WTC11 (cell line): ENCODE data around the gene STARD13. TPM values are rescaled to one million over a fixed set of nuclear protein-coding genes. Genes with fewer than 3 reads are reported as not detected.

Experiments used
- ATAC-seq: fragments of 200-7000 bp; cut with Tn5 transposase; 2 replicates; pipeline ENCODE4 v1.10.0; 2021; ENCODE audit warnings: mild to moderate bottlenecking, moderate library complexity
- CTCF ChIA-PET: fragments of 300-600 bp; sonication (Branson Sonifier 250); formaldehyde crosslinking; loops from one replicate; lab custom pipeline; 2021; ENCODE audit warnings: antibody characterized with exemption; lab: Charles Lee
- POLR2A ChIA-PET: fragments of 350-600 bp; sonication (Branson Sonifier 250); formaldehyde crosslinking; loops from one replicate; lab custom pipeline; 2021; ENCODE audit warnings: antibody characterized with exemption; lab: Charles Lee
- DNase-seq: peaks from one replicate; pipeline ENCODE4 v3.0.0; 2021; ENCODE audit warnings: low spot score
- H3K27ac Mint-ChIP-seq: 2 replicates; pipeline ENCODE4 v1.8.0; 2021; ENCODE audit warnings: mixed read lengths
- H3K27me3 Mint-ChIP-seq: 2 replicates; pipeline ENCODE4 v1.8.0; 2021; ENCODE audit warnings: low read depth, mild to moderate bottlenecking, moderate library complexity, mixed read lengths
- H3K36me3 Mint-ChIP-seq: 2 replicates; pipeline ENCODE4 v1.8.0; 2021; ENCODE audit warnings: mixed read lengths
- H3K4me1 Mint-ChIP-seq: 2 replicates; pipeline ENCODE4 v1.8.0; 2022; ENCODE audit warnings: mixed read lengths
- H3K4me3 Mint-ChIP-seq: 2 replicates; pipeline ENCODE4 v1.8.0; 2021; ENCODE audit warnings: mild to moderate bottlenecking, moderate library complexity, mixed read lengths
- H3K9me3 Mint-ChIP-seq: 2 replicates; pipeline ENCODE4 v1.8.0; 2021; ENCODE audit warnings: mixed read lengths
- CREM ChIP-seq: sonication (generic); formaldehyde crosslinking; IDR thresholded peaks from 2 replicates; pipeline ENCODE4 v1.8.1; 2022; ENCODE audit warnings: mild to moderate bottlenecking, missing genetic modification reagents, moderate library complexity
- ELF4 ChIP-seq: sonication (generic); formaldehyde crosslinking; IDR thresholded peaks from 2 replicates; pipeline ENCODE4 v1.8.1; 2022; ENCODE audit warnings: low read depth, mild to moderate bottlenecking, moderate library complexity, missing genetic modification reagents
- HMGA2 ChIP-seq: fragments of 250-450 bp; sonication (Bioruptor Pico); IDR thresholded peaks from 2 replicates; pipeline ENCODE4 v1.4.0; 2021; ENCODE audit warnings: mild to moderate bottlenecking, moderate library complexity
- IRF2 ChIP-seq: sonication (generic); formaldehyde crosslinking; IDR thresholded peaks from 2 replicates; pipeline ENCODE4 v1.8.0; 2022; ENCODE audit warnings: low read depth, missing genetic modification reagents, borderline replicate concordance
- JAZF1 ChIP-seq: fragments of 250-450 bp; sonication (Bioruptor Pico); IDR thresholded peaks from 2 replicates; pipeline ENCODE4 v1.9.0; 2021; ENCODE audit warnings: moderate library complexity, mild to moderate bottlenecking, inconsistent platforms
- KAT7 ChIP-seq: sonication (generic); formaldehyde crosslinking; IDR thresholded peaks from 2 replicates; pipeline ENCODE4 v1.8.1; 2023; ENCODE audit warnings: missing genetic modification reagents, mild to moderate bottlenecking, borderline replicate concordance
- MXD4 ChIP-seq: fragments of 250-450 bp; sonication (Bioruptor Pico); IDR thresholded peaks from 2 replicates; pipeline ENCODE4 v1.8.0; 2021; ENCODE audit warnings: mild to moderate bottlenecking, moderate library complexity, borderline replicate concordance
- NR1H2 ChIP-seq: sonication (generic); formaldehyde crosslinking; IDR thresholded peaks from 2 replicates; pipeline ENCODE4 v1.9.0; 2021; ENCODE audit warnings: mild to moderate bottlenecking, moderate library complexity, missing genetic modification reagents
- NR3C1 ChIP-seq: sonication (generic); formaldehyde crosslinking; conservative IDR thresholded peaks from 2 replicates; pipeline ENCODE4 v1.8.1; 2023; ENCODE audit warnings: low read depth, mild to moderate bottlenecking, missing genetic modification reagents
- SMAD4 ChIP-seq: sonication (generic); formaldehyde crosslinking; IDR thresholded peaks from 2 replicates; pipeline ENCODE4 v1.8.0; 2022; ENCODE audit warnings: mild to moderate bottlenecking, missing genetic modification reagents
- ZNF317 ChIP-seq: sonication (generic); formaldehyde crosslinking; IDR thresholded peaks from 2 replicates; pipeline ENCODE4 v1.8.1; 2023; ENCODE audit warnings: low read depth, mild to moderate bottlenecking, moderate library complexity, missing genetic modification reagents, borderline replicate concordance
- total RNA-seq: library from RNA; stranded (reverse); gene quantifications from 3 replicates; pipeline ENCODE4 v1.2.3, GENCODE V29; 2021
- TF ChIP-seq, protein P1 (sequence below): sonication (generic); formaldehyde crosslinking; IDR thresholded peaks from 2 replicates; pipeline ENCODE4 v1.8.1; 2022; ENCODE audit warnings: low read depth, missing genetic modification reagents, borderline replicate concordance
- TF ChIP-seq, protein P2 (sequence below): sonication (generic); formaldehyde crosslinking; IDR thresholded peaks from 2 replicates; pipeline ENCODE4 v1.8.0; 2022; ENCODE audit warnings: missing genetic modification reagents
- TF ChIP-seq, protein P3 (sequence below): fragments of 250-450 bp; sonication (Bioruptor Pico); IDR thresholded peaks from 2 replicates; pipeline ENCODE4 v1.9.0; 2021; ENCODE audit warnings: mild to moderate bottlenecking, borderline replicate concordance
- TF ChIP-seq, protein P4 (sequence below): fragments of 250-450 bp; sonication (Bioruptor Pico); IDR thresholded peaks from 2 replicates; pipeline ENCODE4 v1.8.0; 2021; ENCODE audit warnings: mild to moderate bottlenecking
- TF ChIP-seq, protein P5 (sequence below): sonication (generic); formaldehyde crosslinking; IDR thresholded peaks from 2 replicates; pipeline ENCODE4 v1.8.0; 2023; ENCODE audit warnings: missing genetic modification reagents
- TF ChIP-seq, protein P6 (sequence below): sonication (generic); formaldehyde crosslinking; IDR thresholded peaks from 2 replicates; pipeline ENCODE4 v1.8.0; 2023; ENCODE audit warnings: missing genetic modification reagents, mild to moderate bottlenecking, borderline replicate concordance
- TF ChIP-seq, protein P7 (sequence below): sonication (generic); formaldehyde crosslinking; IDR thresholded peaks from 2 replicates; pipeline ENCODE4 v1.8.1; 2023; ENCODE audit warnings: mild to moderate bottlenecking, missing genetic modification reagents, moderate library complexity

Gene STARD13
- total RNA-seq, 1 experiment from 2014 or later = 4.4 TPM

DNA sequence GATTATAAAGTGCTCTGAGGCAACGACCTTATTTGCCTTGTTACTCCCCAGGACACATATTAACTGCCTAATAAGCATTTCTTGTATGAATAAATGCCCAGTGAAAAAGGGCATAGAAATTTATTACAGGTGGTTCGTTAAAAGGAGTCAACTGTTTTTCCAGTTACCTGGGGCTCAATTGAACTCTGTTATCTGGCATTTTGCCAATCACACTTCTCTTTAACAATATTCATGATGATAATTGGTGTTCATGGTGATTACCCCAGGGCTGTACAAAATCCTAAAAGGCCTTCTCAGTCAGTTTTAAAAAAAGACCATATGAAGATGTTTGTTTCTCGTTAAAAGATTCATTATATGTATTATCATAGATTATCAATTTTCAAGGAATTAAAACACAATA is 212.2 kb downstream of the STARD13 start (continued):
- TF ChIP-seq, protein P1, sequence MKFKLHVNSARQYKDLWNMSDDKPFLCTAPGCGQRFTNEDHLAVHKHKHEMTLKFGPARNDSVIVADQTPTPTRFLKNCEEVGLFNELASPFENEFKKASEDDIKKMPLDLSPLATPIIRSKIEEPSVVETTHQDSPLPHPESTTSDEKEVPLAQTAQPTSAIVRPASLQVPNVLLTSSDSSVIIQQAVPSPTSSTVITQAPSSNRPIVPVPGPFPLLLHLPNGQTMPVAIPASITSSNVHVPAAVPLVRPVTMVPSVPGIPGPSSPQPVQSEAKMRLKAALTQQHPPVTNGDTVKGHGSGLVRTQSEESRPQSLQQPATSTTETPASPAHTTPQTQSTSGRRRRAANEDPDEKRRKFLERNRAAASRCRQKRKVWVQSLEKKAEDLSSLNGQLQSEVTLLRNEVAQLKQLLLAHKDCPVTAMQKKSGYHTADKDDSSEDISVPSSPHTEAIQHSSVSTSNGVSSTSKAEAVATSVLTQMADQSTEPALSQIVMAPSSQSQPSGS (CRISPR knock-in tag) = no peak

DNA sequence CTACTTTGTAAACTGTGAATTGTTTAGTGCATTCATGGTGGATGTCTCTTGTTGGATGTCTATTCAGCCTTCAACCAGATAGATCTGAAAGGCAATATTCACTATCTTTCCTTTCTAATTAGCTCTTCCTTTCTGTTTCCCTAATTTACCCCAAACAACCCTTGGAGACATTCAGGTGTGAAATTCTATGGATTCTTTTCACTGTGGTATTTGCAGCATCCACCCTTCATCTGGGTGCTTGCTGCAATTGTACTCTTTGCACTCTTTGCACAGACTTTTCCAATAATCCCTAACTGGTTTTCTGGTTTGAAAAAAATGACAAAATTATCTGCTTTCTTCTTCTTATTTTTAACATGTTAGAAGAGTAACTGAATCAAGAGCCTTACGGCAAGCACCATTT is 212.8 kb downstream of the STARD13 start:
- no peaks in the 10 kb centered on the region for H3K27me3 Mint-ChIP-seq
- H3K4me3 Mint-ChIP-seq = no peak overlapping the region
- ATAC-seq = no peak
- no peaks in the 10 kb centered on the region; the same call in 1 of the 2 replicates for H3K9me3 Mint-ChIP-seq
- CTCF ChIA-PET = no interaction called here
- H3K4me1 Mint-ChIP-seq = peaks cover 16% of the 10 kb centered on the region
- H3K27ac Mint-ChIP-seq = no peak overlapping the region
- H3K36me3 Mint-ChIP-seq = no peaks in the 10 kb centered on the region
- POLR2A ChIA-PET = no interaction called here
- no peak for DNase-seq
- TF ChIP-seq, protein P2, sequence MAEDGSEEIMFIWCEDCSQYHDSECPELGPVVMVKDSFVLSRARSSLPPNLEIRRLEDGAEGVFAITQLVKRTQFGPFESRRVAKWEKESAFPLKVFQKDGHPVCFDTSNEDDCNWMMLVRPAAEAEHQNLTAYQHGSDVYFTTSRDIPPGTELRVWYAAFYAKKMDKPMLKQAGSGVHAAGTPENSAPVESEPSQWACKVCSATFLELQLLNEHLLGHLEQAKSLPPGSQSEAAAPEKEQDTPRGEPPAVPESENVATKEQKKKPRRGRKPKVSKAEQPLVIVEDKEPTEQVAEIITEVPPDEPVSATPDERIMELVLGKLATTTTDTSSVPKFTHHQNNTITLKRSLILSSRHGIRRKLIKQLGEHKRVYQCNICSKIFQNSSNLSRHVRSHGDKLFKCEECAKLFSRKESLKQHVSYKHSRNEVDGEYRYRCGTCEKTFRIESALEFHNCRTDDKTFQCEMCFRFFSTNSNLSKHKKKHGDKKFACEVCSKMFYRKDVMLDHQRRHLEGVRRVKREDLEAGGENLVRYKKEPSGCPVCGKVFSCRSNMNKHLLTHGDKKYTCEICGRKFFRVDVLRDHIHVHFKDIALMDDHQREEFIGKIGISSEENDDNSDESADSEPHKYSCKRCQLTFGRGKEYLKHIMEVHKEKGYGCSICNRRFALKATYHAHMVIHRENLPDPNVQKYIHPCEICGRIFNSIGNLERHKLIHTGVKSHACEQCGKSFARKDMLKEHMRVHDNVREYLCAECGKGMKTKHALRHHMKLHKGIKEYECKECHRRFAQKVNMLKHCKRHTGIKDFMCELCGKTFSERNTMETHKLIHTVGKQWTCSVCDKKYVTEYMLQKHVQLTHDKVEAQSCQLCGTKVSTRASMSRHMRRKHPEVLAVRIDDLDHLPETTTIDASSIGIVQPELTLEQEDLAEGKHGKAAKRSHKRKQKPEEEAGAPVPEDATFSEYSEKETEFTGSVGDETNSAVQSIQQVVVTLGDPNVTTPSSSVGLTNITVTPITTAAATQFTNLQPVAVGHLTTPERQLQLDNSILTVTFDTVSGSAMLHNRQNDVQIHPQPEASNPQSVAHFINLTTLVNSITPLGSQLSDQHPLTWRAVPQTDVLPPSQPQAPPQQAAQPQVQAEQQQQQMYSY (CRISPR knock-in tag) = no peak
- TF ChIP-seq ZNF317 (CRISPR knock-in tag) = no peak
- no peak for TF ChIP-seq NR3C1
- TF ChIP-seq JAZF1 (CRISPR knock-in tag) = no peak
- TF ChIP-seq, protein P3, sequence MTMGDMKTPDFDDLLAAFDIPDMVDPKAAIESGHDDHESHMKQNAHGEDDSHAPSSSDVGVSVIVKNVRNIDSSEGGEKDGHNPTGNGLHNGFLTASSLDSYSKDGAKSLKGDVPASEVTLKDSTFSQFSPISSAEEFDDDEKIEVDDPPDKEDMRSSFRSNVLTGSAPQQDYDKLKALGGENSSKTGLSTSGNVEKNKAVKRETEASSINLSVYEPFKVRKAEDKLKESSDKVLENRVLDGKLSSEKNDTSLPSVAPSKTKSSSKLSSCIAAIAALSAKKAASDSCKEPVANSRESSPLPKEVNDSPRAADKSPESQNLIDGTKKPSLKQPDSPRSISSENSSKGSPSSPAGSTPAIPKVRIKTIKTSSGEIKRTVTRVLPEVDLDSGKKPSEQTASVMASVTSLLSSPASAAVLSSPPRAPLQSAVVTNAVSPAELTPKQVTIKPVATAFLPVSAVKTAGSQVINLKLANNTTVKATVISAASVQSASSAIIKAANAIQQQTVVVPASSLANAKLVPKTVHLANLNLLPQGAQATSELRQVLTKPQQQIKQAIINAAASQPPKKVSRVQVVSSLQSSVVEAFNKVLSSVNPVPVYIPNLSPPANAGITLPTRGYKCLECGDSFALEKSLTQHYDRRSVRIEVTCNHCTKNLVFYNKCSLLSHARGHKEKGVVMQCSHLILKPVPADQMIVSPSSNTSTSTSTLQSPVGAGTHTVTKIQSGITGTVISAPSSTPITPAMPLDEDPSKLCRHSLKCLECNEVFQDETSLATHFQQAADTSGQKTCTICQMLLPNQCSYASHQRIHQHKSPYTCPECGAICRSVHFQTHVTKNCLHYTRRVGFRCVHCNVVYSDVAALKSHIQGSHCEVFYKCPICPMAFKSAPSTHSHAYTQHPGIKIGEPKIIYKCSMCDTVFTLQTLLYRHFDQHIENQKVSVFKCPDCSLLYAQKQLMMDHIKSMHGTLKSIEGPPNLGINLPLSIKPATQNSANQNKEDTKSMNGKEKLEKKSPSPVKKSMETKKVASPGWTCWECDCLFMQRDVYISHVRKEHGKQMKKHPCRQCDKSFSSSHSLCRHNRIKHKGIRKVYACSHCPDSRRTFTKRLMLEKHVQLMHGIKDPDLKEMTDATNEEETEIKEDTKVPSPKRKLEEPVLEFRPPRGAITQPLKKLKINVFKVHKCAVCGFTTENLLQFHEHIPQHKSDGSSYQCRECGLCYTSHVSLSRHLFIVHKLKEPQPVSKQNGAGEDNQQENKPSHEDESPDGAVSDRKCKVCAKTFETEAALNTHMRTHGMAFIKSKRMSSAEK (CRISPR knock-in tag) = no peak
- no peak for TF ChIP-seq CREM (CRISPR knock-in tag)
- no peak for TF ChIP-seq IRF2 (CRISPR knock-in tag)
- no peak for TF ChIP-seq MXD4 (CRISPR knock-in tag)
- no peak for TF ChIP-seq HMGA2 (CRISPR knock-in tag)
- TF ChIP-seq SMAD4 (CRISPR knock-in tag) = no peak
- TF ChIP-seq, protein P4, sequence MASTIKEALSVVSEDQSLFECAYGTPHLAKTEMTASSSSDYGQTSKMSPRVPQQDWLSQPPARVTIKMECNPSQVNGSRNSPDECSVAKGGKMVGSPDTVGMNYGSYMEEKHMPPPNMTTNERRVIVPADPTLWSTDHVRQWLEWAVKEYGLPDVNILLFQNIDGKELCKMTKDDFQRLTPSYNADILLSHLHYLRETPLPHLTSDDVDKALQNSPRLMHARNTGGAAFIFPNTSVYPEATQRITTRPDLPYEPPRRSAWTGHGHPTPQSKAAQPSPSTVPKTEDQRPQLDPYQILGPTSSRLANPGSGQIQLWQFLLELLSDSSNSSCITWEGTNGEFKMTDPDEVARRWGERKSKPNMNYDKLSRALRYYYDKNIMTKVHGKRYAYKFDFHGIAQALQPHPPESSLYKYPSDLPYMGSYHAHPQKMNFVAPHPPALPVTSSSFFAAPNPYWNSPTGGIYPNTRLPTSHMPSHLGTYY (CRISPR knock-in tag) = no peak
- no peak for TF ChIP-seq KAT7 (CRISPR knock-in tag)
- TF ChIP-seq, protein P5, sequence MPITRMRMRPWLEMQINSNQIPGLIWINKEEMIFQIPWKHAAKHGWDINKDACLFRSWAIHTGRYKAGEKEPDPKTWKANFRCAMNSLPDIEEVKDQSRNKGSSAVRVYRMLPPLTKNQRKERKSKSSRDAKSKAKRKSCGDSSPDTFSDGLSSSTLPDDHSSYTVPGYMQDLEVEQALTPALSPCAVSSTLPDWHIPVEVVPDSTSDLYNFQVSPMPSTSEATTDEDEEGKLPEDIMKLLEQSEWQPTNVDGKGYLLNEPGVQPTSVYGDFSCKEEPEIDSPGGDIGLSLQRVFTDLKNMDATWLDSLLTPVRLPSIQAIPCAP = no peak
- TF ChIP-seq NR1H2 = no peak
- TF ChIP-seq, protein P6, sequence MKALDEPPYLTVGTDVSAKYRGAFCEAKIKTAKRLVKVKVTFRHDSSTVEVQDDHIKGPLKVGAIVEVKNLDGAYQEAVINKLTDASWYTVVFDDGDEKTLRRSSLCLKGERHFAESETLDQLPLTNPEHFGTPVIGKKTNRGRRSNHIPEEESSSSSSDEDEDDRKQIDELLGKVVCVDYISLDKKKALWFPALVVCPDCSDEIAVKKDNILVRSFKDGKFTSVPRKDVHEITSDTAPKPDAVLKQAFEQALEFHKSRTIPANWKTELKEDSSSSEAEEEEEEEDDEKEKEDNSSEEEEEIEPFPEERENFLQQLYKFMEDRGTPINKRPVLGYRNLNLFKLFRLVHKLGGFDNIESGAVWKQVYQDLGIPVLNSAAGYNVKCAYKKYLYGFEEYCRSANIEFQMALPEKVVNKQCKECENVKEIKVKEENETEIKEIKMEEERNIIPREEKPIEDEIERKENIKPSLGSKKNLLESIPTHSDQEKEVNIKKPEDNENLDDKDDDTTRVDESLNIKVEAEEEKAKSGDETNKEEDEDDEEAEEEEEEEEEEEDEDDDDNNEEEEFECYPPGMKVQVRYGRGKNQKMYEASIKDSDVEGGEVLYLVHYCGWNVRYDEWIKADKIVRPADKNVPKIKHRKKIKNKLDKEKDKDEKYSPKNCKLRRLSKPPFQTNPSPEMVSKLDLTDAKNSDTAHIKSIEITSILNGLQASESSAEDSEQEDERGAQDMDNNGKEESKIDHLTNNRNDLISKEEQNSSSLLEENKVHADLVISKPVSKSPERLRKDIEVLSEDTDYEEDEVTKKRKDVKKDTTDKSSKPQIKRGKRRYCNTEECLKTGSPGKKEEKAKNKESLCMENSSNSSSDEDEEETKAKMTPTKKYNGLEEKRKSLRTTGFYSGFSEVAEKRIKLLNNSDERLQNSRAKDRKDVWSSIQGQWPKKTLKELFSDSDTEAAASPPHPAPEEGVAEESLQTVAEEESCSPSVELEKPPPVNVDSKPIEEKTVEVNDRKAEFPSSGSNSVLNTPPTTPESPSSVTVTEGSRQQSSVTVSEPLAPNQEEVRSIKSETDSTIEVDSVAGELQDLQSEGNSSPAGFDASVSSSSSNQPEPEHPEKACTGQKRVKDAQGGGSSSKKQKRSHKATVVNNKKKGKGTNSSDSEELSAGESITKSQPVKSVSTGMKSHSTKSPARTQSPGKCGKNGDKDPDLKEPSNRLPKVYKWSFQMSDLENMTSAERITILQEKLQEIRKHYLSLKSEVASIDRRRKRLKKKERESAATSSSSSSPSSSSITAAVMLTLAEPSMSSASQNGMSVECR = no peak
- no peak for TF ChIP-seq ELF4
- TF ChIP-seq, protein P7, sequence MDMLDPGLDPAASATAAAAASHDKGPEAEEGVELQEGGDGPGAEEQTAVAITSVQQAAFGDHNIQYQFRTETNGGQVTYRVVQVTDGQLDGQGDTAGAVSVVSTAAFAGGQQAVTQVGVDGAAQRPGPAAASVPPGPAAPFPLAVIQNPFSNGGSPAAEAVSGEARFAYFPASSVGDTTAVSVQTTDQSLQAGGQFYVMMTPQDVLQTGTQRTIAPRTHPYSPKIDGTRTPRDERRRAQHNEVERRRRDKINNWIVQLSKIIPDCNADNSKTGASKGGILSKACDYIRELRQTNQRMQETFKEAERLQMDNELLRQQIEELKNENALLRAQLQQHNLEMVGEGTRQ (CRISPR knock-in tag) = no peak
